Activated naive CD4-positive, alpha-beta T cell treated with Interleukin-2 at 50 U/mL for 16 hours (primary cell): ENCODE results near the gene HPGD.

Source experiments
- DNase-seq: peaks from one replicate; pipeline ENCODE4 v3.0.0-alpha.2; 2020

The HPGD gene

GRCh38 chr4:174467107-174467506 lies 55.2 kb downstream of the HPGD start:
- no peak for DNase-seq

GRCh38 chr4:174464949-174465348 lies 57.3 kb downstream of the HPGD start:
- DNase-seq: no peak

GRCh38 chr4:174461466-174462106 lies 60.7 kb downstream of the HPGD start:
- DNase-seq: no peak

- DNase-seq: no peak
Measured at GRCh38 chr4:174460684-174461083, 61.6 kb downstream of the HPGD start.

- DNase-seq: no peak
Measured at GRCh38 chr4:174457468-174457867, 64.8 kb downstream of the HPGD start.

GRCh38 chr4:174454815-174455473 lies 67.3 kb downstream of the HPGD start:
- DNase-seq: no peak

GRCh38 chr4:174451718-174452296 lies 70.5 kb downstream of the HPGD start:
- DNase-seq: no peak

- DNase-seq: no peak
Measured at GRCh38 chr4:174450786-174451125, 71.5 kb downstream of the HPGD start.

- no peak for DNase-seq
Measured at GRCh38 chr4:174449944-174450785, 72.1 kb downstream of the HPGD start.

- no peak for DNase-seq
Measured at GRCh38 chr4:174449152-174449551, 73.1 kb downstream of the HPGD start.

GRCh38 chr4:174444390-174444789 lies 77.9 kb downstream of the HPGD start:
- no peak for DNase-seq
